Thyroid gland (tissue), 4 donors: Measurements from ENCODE around the gene B3GALT6.

ENCODE experiments used
- POLR2A ChIP-seq, 2 donors: fragments of 450-650 bp; IDR thresholded peaks; one replicate each; pipeline ENCODE4 v1.6.1; 2017; ENCODE audit warnings: antibody characterized with exemption in 2 of 2, mild to moderate bottlenecking in 2 of 2, moderate library complexity in 1 of 2
- TF ChIP-seq, protein P1 (sequence below), 6 experiments: fragments of 200-600 bp in 3 of 6; fragments of 450-650 bp in 3 of 6; sonication (generic) in 3 of 6; IDR thresholded peaks; one replicate each; pipeline ENCODE4 v1.5.1; 2016 to 2019; ENCODE audit warnings: antibody characterized with exemption in 6 of 6, mild to moderate bottlenecking in 2 of 6, inconsistent platforms in 1 of 6, moderate library complexity in 1 of 6

GRCh38 chr1:1226566-1227362 lies 5.3 kb upstream of the B3GALT6 start:
- TF ChIP-seq, protein P1, sequence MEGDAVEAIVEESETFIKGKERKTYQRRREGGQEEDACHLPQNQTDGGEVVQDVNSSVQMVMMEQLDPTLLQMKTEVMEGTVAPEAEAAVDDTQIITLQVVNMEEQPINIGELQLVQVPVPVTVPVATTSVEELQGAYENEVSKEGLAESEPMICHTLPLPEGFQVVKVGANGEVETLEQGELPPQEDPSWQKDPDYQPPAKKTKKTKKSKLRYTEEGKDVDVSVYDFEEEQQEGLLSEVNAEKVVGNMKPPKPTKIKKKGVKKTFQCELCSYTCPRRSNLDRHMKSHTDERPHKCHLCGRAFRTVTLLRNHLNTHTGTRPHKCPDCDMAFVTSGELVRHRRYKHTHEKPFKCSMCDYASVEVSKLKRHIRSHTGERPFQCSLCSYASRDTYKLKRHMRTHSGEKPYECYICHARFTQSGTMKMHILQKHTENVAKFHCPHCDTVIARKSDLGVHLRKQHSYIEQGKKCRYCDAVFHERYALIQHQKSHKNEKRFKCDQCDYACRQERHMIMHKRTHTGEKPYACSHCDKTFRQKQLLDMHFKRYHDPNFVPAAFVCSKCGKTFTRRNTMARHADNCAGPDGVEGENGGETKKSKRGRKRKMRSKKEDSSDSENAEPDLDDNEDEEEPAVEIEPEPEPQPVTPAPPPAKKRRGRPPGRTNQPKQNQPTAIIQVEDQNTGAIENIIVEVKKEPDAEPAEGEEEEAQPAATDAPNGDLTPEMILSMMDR (IDR thresholded peaks at IDR 0.05) = no peak
- TF ChIP-seq POLR2A (IDR thresholded peaks at IDR 0.05) = no peak
